Vagina (tissue), 2 donors: Measurements from ENCODE around the gene NCAN.

ENCODE experiments used
- POLR2A ChIP-seq, 2 donors: fragments of 450-650 bp; IDR thresholded peaks; one replicate each; pipeline ENCODE4 v1.6.1; 2017; ENCODE audit warnings: antibody characterized with exemption in 2 of 2, mild to moderate bottlenecking in 2 of 2, moderate library complexity in 2 of 2
- POLR2AphosphoS5 ChIP-seq, 2 donors: sonication (generic); formaldehyde crosslinking; IDR thresholded peaks; one replicate each; pipeline ENCODE4 v1.9.0; 2017; ENCODE audit warnings: antibody characterized with exemption in 2 of 2, mild to moderate bottlenecking in 2 of 2, low read depth in 1 of 2; ENCODE audit not compliant: insufficient read depth in 1 of 2
- TF ChIP-seq, protein P1 (sequence below), 3 experiments: fragments of 450-650 bp in 2 of 3; fragments of 200-600 bp in 1 of 3; sonication (generic) in 1 of 3; IDR thresholded peaks; one replicate each; pipeline ENCODE4 v1.5.1; 2017 to 2019; ENCODE audit warnings: antibody characterized with exemption in 3 of 3, mild to moderate bottlenecking in 2 of 3, moderate library complexity in 2 of 3

DNA sequence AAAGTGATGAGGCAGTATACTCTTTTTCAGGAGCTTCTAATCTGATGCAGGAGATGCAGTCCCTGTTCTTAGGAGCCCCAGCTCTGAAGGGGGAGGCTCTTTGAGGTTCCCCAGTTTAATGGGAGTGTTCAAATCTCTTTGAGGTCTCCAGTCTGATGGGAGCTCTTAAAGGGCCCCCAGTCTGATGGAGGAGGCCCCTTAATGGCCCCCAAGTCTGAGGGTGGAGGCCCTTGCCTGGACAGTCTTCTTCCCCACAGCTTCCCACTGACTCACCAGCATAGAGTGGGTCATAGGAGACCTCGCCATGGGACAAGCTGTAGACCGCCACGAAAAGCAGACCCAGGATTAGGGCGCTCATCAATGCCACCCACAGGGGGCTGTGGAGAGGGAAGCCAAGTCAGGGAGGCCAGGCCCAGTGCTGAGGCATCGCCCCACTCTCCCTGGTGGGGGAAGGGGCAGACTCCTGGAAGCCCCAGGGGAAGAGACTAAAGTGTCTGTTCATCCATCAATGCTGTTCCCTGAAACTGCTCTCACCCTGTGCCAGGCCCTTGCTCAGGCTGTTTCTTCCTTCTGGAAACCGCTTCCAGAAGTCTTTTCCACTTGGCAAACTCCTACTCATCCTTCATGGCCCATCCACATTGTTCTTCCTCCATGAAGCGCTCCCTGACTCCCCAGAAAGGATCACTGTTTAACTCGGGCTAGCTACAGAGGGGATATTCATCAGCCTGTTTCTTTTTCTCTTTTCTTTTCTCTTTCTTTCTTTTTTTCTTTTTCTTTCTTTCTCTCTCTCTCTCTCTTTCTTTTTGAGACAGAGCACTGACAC lies 59.2 kb downstream of the NCAN start:
- TF ChIP-seq, protein P1, sequence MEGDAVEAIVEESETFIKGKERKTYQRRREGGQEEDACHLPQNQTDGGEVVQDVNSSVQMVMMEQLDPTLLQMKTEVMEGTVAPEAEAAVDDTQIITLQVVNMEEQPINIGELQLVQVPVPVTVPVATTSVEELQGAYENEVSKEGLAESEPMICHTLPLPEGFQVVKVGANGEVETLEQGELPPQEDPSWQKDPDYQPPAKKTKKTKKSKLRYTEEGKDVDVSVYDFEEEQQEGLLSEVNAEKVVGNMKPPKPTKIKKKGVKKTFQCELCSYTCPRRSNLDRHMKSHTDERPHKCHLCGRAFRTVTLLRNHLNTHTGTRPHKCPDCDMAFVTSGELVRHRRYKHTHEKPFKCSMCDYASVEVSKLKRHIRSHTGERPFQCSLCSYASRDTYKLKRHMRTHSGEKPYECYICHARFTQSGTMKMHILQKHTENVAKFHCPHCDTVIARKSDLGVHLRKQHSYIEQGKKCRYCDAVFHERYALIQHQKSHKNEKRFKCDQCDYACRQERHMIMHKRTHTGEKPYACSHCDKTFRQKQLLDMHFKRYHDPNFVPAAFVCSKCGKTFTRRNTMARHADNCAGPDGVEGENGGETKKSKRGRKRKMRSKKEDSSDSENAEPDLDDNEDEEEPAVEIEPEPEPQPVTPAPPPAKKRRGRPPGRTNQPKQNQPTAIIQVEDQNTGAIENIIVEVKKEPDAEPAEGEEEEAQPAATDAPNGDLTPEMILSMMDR (IDR thresholded peaks at IDR 0.05) = no peak
- TF ChIP-seq POLR2A (IDR thresholded peaks at IDR 0.05) (no peak), POLR2AphosphoS5 (IDR thresholded peaks at IDR 0.05; ENCODE audit: insufficient read depth in 1 of 2, low read depth in 1 of 2) (no peak)
